ENCODE results near the gene GSN. TPM values are rescaled to one million over a fixed set of nuclear protein-coding genes. Genes with fewer than 3 reads are reported as not detected.
A peak's percentile ranks its signal among the peaks of the same experiment; 100 is the strongest.

GSN gene
- total and polyA plus RNA-seq, 2 of the 13 experiments (the other 11 are each of a cell fraction or from before 2014, with no cell fraction given), result 294 to 307 TPM

DNA sequence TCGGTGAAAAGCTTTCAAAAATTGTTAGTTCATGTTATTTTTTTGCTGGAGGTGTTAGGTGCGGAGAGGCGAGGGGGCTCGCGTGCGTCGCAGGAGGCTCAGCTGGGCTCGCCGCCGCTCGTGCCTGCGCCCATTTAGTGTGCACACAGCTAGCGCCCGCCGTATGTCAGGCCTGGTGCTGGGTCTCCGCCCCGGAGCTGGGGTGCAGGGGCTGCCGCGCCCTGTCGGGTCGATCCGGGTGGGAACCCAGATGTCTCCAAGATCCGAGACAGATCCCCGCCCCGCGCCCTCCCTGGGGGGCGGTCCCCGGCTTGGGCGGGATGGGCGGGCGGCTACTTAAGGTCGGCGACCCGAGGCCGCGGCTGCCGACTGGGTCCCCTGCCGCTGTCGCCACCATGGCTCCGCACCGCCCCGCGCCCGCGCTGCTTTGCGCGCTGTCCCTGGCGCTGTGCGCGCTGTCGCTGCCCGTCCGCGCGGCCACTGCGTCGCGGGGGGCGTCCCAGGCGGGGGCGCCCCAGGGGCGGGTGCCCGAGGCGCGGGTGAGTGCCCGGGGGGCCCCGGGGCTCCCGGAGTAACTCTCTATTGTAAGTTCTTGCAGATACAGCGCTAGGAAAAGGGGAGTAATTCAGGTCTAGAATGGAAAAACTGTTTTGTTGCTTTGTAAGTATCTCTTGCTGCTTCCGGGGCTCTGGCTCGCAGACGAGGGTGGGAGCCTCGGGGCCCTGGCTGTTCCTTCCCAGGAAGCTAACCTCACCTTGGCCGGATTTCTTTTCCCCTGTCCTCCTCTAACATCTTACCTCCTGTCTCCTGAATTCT lies 31.7 kb downstream of the GSN start (continued):
- TF ChIP-seq, protein P1, sequence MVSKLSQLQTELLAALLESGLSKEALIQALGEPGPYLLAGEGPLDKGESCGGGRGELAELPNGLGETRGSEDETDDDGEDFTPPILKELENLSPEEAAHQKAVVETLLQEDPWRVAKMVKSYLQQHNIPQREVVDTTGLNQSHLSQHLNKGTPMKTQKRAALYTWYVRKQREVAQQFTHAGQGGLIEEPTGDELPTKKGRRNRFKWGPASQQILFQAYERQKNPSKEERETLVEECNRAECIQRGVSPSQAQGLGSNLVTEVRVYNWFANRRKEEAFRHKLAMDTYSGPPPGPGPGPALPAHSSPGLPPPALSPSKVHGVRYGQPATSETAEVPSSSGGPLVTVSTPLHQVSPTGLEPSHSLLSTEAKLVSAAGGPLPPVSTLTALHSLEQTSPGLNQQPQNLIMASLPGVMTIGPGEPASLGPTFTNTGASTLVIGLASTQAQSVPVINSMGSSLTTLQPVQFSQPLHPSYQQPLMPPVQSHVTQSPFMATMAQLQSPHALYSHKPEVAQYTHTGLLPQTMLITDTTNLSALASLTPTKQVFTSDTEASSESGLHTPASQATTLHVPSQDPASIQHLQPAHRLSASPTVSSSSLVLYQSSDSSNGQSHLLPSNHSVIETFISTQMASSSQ (IDR thresholded peaks at IDR 0.05; ENCODE audit: low read depth), result no peak
- TF ChIP-seq, protein P1 (CRISPR knock-in tag; IDR thresholded peaks at IDR 0.05; ENCODE audit: borderline replicate concordance), result 0 out of 2 replicates have a peak, but pooled peaks have one; percentile 40
- TF ChIP-seq, protein P2, sequence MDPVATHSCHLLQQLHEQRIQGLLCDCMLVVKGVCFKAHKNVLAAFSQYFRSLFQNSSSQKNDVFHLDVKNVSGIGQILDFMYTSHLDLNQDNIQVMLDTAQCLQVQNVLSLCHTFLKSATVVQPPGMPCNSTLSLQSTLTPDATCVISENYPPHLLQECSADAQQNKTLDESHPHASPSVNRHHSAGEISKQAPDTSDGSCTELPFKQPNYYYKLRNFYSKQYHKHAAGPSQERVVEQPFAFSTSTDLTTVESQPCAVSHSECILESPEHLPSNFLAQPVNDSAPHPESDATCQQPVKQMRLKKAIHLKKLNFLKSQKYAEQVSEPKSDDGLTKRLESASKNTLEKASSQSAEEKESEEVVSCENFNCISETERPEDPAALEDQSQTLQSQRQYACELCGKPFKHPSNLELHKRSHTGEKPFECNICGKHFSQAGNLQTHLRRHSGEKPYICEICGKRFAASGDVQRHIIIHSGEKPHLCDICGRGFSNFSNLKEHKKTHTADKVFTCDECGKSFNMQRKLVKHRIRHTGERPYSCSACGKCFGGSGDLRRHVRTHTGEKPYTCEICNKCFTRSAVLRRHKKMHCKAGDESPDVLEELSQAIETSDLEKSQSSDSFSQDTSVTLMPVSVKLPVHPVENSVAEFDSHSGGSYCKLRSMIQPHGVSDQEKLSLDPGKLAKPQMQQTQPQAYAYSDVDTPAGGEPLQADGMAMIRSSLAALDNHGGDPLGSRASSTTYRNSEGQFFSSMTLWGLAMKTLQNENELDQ (CRISPR knock-in tag; IDR thresholded peaks at IDR 0.05; ENCODE audit: borderline replicate concordance), result no peak
- TF ChIP-seq, protein P3, sequence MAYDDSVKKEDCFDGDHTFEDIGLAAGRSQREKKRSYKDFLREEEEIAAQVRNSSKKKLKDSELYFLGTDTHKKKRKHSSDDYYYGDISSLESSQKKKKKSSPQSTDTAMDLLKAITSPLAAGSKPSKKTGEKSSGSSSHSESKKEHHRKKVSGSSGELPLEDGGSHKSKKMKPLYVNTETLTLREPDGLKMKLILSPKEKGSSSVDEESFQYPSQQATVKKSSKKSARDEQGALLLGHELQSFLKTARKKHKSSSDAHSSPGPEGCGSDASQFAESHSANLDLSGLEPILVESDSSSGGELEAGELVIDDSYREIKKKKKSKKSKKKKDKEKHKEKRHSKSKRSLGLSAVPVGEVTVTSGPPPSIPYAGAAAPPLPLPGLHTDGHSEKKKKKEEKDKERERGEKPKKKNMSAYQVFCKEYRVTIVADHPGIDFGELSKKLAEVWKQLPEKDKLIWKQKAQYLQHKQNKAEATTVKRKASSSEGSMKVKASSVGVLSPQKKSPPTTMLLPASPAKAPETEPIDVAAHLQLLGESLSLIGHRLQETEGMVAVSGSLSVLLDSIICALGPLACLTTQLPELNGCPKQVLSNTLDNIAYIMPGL (CRISPR knock-in tag; IDR thresholded peaks at IDR 0.05; ENCODE audit: borderline replicate concordance in 1 of 2, low read depth in 1 of 2), result peak; percentile 29 to 62; a peak in 1 of 4 replicates
- TF ChIP-seq, protein P4, sequence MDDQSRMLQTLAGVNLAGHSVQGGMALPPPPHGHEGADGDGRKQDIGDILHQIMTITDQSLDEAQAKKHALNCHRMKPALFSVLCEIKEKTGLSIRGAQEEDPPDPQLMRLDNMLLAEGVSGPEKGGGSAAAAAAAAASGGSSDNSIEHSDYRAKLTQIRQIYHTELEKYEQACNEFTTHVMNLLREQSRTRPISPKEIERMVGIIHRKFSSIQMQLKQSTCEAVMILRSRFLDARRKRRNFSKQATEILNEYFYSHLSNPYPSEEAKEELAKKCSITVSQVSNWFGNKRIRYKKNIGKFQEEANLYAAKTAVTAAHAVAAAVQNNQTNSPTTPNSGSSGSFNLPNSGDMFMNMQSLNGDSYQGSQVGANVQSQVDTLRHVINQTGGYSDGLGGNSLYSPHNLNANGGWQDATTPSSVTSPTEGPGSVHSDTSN (CRISPR knock-in tag; IDR thresholded peaks at IDR 0.05; ENCODE audit: borderline replicate concordance), result no peak
- TF ChIP-seq, protein P5, sequence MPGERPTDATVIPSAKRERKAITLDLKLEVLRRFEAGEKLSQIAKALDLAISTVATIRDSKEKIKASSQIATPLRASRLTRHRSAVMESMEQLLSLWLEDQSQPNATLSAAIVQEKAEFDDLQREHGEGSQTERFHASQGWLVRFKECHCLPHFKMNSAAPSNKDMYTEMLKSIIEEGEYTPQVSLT (CRISPR knock-in tag; IDR thresholded peaks at IDR 0.05; ENCODE audit: borderline replicate concordance, low read depth), result no peak
- TF ChIP-seq SP4 (CRISPR knock-in tag; IDR thresholded peaks at IDR 0.05) (peak; percentile 71), ZKSCAN8 (CRISPR knock-in tag; IDR thresholded peaks at IDR 0.05; ENCODE audit: borderline replicate concordance) (no peak), ZNF598 (CRISPR knock-in tag; IDR thresholded peaks at IDR 0.05; ENCODE audit: borderline replicate concordance) (no peak), ZNF30 (CRISPR knock-in tag; IDR thresholded peaks at IDR 0.05) (no peak), ZNF501 (CRISPR knock-in tag; IDR thresholded peaks at IDR 0.05) (peak; percentile 55), ZNF234 (CRISPR knock-in tag; conservative IDR thresholded peaks at IDR 0.05) (no peak), SRF (IDR thresholded peaks at IDR 0.05; ENCODE audit: low read depth, low read length) (no peak), NAIF1 (CRISPR knock-in tag; IDR thresholded peaks at IDR 0.05; ENCODE audit: borderline replicate concordance) (no peak), SAFB2 (CRISPR knock-in tag; IDR thresholded peaks at IDR 0.05; ENCODE audit: borderline replicate concordance, low read depth) (peak; percentile 33; the same call in 1 of the 2 replicates), ZNF354B (CRISPR knock-in tag; IDR thresholded peaks at IDR 0.05) (no peak), CAMTA2 (CRISPR knock-in tag; IDR thresholded peaks at IDR 0.05; ENCODE audit: borderline replicate concordance) (no peak)

Data from HepG2 (cell line).